H1 (cell line): ENCODE measurements around the gene LMNTD1. TPM values are rescaled to one million over a fixed set of nuclear protein-coding genes. Genes with fewer than 3 reads are reported as not detected.

Experiments used
- CTCF ChIA-PET: fragments of 300-600 bp; sonication (Branson Sonifier 250); formaldehyde crosslinking; loops from one replicate; lab custom pipeline; 2021; ENCODE audit not compliant: partially characterized antibody; lab: Charles Lee
- POLR2A ChIA-PET: fragments of 300-600 bp; sonication (Branson Sonifier 250); formaldehyde crosslinking; loops from one replicate; lab custom pipeline; 2021; ENCODE audit warnings: inconsistent platforms; ENCODE audit not compliant: partially characterized antibody; lab: Charles Lee
- DNase-seq, 2 experiments: peaks; one replicate each; pipeline versions ENCODE4 v3.0.0 to v3.0.0-alpha.2; 2010 to 2022; ENCODE audit warnings: low spot score in 2 of 2, low read depth in 1 of 2, mixed read lengths in 1 of 2
- FAIRE-seq: peaks from 2 replicates; lab custom pipeline; 2011; peaks lifted over from hg19 to GRCh38; lab: Jason Lieb, UNC
- H2AFZ ChIP-seq: 2 replicates; pipeline ENCODE4 v1.8.1; 2012; ENCODE audit warnings: low read length, inconsistent platforms
- H2AK5ac ChIP-seq: 2 replicates; pipeline ENCODE4 v1.6.1; 2013; ENCODE audit warnings: low read depth, low read length
- H2BK120ac ChIP-seq: replicated peaks from 2 replicates; pipeline ENCODE3; 2013; ENCODE audit warnings: low read depth, low read length, inconsistent platforms
- H2BK12ac ChIP-seq: 2 replicates; pipeline ENCODE4 v1.6.1; 2013; ENCODE audit warnings: low read depth, low read length
- H2BK15ac ChIP-seq: 2 replicates; pipeline ENCODE4 v1.6.1; 2013; ENCODE audit warnings: low read length
- H2BK20ac ChIP-seq: 2 replicates; pipeline ENCODE4 v1.6.1; 2013; ENCODE audit warnings: low read length
- H2BK5ac ChIP-seq: 2 replicates; pipeline ENCODE4 v1.6.1; 2013; ENCODE audit warnings: low read depth, low read length
- H3K14ac ChIP-seq: 2 replicates; pipeline ENCODE4 v1.6.1; 2013; ENCODE audit warnings: inconsistent platforms; ENCODE audit not compliant: insufficient read length
- H3K18ac ChIP-seq: 2 replicates; pipeline ENCODE4 v1.6.1; 2013; ENCODE audit warnings: low read length; ENCODE audit errors: extremely low read depth
- H3K23ac ChIP-seq: 2 replicates; pipeline ENCODE4 v1.6.1; 2013; ENCODE audit warnings: inconsistent platforms; ENCODE audit not compliant: insufficient read length
- H3K23me2 ChIP-seq: 2 replicates; pipeline ENCODE4 v1.6.1; 2013; ENCODE audit warnings: low read depth, low read length
- H3K27ac ChIP-seq: 2 replicates; pipeline ENCODE4 v1.6.1; 2011; ENCODE audit warnings: low read depth, low read length, inconsistent platforms
- H3K27me3 ChIP-seq, 4 experiments: replicated peaks in 1 of 4; 1 replicate in 1 of 4; 2 replicates in 3 of 4; pipeline versions ENCODE4 v1.6.1 to v1.8.1; 2011 to 2013; ENCODE audit warnings: low read length in 3 of 4, mild to moderate bottlenecking in 3 of 4, inconsistent platforms in 2 of 4, mixed read lengths in 2 of 4, moderate library complexity in 1 of 4; ENCODE audit not compliant: control insufficient read depth in 3 of 4, insufficient read depth in 3 of 4; ENCODE audit errors: extremely low read depth in 1 of 4
- H3K36me3 ChIP-seq, 4 experiments: 2 replicates each; pipeline versions ENCODE4 v1.6.1 to v1.8.1; 2011 to 2013; ENCODE audit warnings: mild to moderate bottlenecking in 4 of 4, low read length in 3 of 4, moderate library complexity in 2 of 4, control low read depth in 1 of 4, inconsistent platforms in 1 of 4; ENCODE audit not compliant: insufficient read depth in 4 of 4, control insufficient read depth in 2 of 4
- H3K4ac ChIP-seq: replicated peaks from 2 replicates; pipeline ENCODE3; 2013; ENCODE audit warnings: low read length, low read depth, mixed read lengths, inconsistent platforms; ENCODE audit not compliant: insufficient read length
- H3K4me1 ChIP-seq, 4 experiments: replicated peaks in 1 of 4; 1 replicate in 1 of 4; 2 replicates in 3 of 4; pipeline versions ENCODE4 v1.6.1 to v1.8.1; 2011 to 2013; ENCODE audit warnings: low read length in 3 of 4, inconsistent platforms in 2 of 4, mixed read lengths in 1 of 4; ENCODE audit not compliant: insufficient read depth in 4 of 4, control insufficient read depth in 3 of 4
- H3K4me2 ChIP-seq, 2 experiments: 2 replicates each; pipeline versions ENCODE4 v1.6.1 to v1.8.1; 2011 to 2013; ENCODE audit warnings: low read depth in 2 of 2, low read length in 2 of 2, control low read depth in 1 of 2, inconsistent platforms in 1 of 2, mild to moderate bottlenecking in 1 of 2; ENCODE audit not compliant: insufficient read depth in 1 of 2
- H3K4me3 ChIP-seq, 4 experiments: fragments of 200-600, 300-600 bp in 1 of 4; sonication (generic), shearing (Covaris generic), sonication (Bioruptor Twin) in 1 of 4; 2 replicates each; pipeline versions ENCODE4 v1.5.1 to v1.8.1; 2011 to 2016; ENCODE audit warnings: low read length in 4 of 4, low read depth in 3 of 4, control low read depth in 2 of 4, inconsistent platforms in 2 of 4, mild to moderate bottlenecking in 2 of 4, mixed read lengths in 1 of 4, moderate library complexity in 1 of 4; ENCODE audit not compliant: insufficient read depth in 2 of 4; ENCODE audit errors: extremely low read depth in 1 of 4
- H3K56ac ChIP-seq: replicated peaks from 2 replicates; pipeline ENCODE3; 2013; ENCODE audit warnings: low read depth, mild to moderate bottlenecking, mixed read lengths, low read length, inconsistent platforms; ENCODE audit not compliant: insufficient read length
- H3K79me1 ChIP-seq: 2 replicates; pipeline ENCODE4 v1.6.1; 2013; ENCODE audit warnings: low read depth, low read length, control low read depth
- H3K79me2 ChIP-seq, 2 experiments: 2 replicates each; pipeline versions ENCODE4 v1.6.1 to v1.8.1; 2012 to 2013; ENCODE audit warnings: low read length in 2 of 2, mild to moderate bottlenecking in 2 of 2, inconsistent platforms in 1 of 2; ENCODE audit not compliant: insufficient read depth in 2 of 2, control insufficient read depth in 1 of 2
- H3K9ac ChIP-seq, 4 experiments: replicated peaks in 1 of 4; 1 replicate in 1 of 4; 2 replicates in 3 of 4; pipeline versions ENCODE4 v1.6.1 to v1.8.1; 2011 to 2013; ENCODE audit warnings: low read depth in 3 of 4, low read length in 3 of 4, control low read depth in 2 of 4, mild to moderate bottlenecking in 2 of 4, moderate library complexity in 2 of 4, inconsistent platforms in 1 of 4; ENCODE audit errors: extremely low read depth in 1 of 4
- H3K9me3 ChIP-seq, 2 experiments: 2 replicates each; pipeline versions ENCODE4 v1.6.1 to v1.8.1; 2012 to 2013; ENCODE audit warnings: mild to moderate bottlenecking in 2 of 2, moderate library complexity in 2 of 2, control low read depth in 1 of 2, inconsistent platforms in 1 of 2, low read depth in 1 of 2, low read length in 1 of 2, mixed read lengths in 1 of 2; ENCODE audit not compliant: insufficient read depth in 2 of 2
- H4K20me1 ChIP-seq, 2 experiments: replicated peaks in 1 of 2; 2 replicates each; pipeline versions ENCODE3 to v1.8.1; 2011 to 2013; ENCODE audit warnings: inconsistent platforms in 2 of 2, low read length in 2 of 2, mild to moderate bottlenecking in 1 of 2; ENCODE audit not compliant: insufficient read depth in 2 of 2, control insufficient read depth in 1 of 2
- H4K5ac ChIP-seq: 2 replicates; pipeline ENCODE4 v1.6.1; 2013; ENCODE audit warnings: low read length, low read depth, mixed read lengths, inconsistent platforms; ENCODE audit not compliant: insufficient read length
- H4K8ac ChIP-seq: 2 replicates; pipeline ENCODE4 v1.8.0; 2013; ENCODE audit warnings: mild to moderate bottlenecking, moderate library complexity, low read length, inconsistent platforms; ENCODE audit not compliant: insufficient read depth; ENCODE audit errors: extremely low read depth
- H4K91ac ChIP-seq: replicated peaks from 2 replicates; pipeline ENCODE3; 2013; ENCODE audit warnings: low read length, mixed read lengths, inconsistent platforms; ENCODE audit not compliant: insufficient read length
- SIX5 ChIP-seq: IDR thresholded peaks from 2 replicates; pipeline ENCODE4 v1.6.1; 2011; ENCODE audit warnings: mild to moderate bottlenecking, low read depth, low read length
- WGBS, 2 experiments: shearing (Covaris generic) in 1 of 2; methylation state at CpG; one replicate each; pipeline versions ENCODE4 v1.1.6 to v1.1.7; 2013 to 2015; ENCODE audit warnings: low lambda C conversion rate in 2 of 2, mixed read lengths in 2 of 2, inconsistent platforms in 1 of 2, low coverage in 1 of 2, missing lambda C conversion rate in 1 of 2; ENCODE audit not compliant: insufficient replicate concordance in 2 of 2, insufficient coverage in 1 of 2, insufficient read length in 1 of 2; ENCODE audit errors: extremely low coverage in 1 of 2, missing lambda C conversion rate in 1 of 2; 5-methylcytosine and 5-hydroxymethylcytosine counted together
- polyA plus RNA-seq, 7 experiments: library from polyadenylated mRNA; depleted of rRNA in 3 of 7; stranded (reverse) in 5 of 7; unstranded in 2 of 7; fragments of >200 nt in 5 of 7; fragments of 200-250 nt in 2 of 7; gene quantifications; 1 replicate in 5 of 7; 2 replicates in 1 of 7; 4 replicates in 1 of 7; pipeline versions ENCODE4 v1.2.1 to v1.2.3, GENCODE V29; 2011 to 2013; ENCODE audit warnings: missing spikeins in 2 of 7, mixed read lengths in 2 of 7
- total RNA-seq: library from RNA; stranded (reverse); fragmentation: NEBNext Ultra II Directional; extraction: Animal tissue kit (Norgen Biotek cat#: 25700); gene quantifications from 2 replicates; pipeline ENCODE4 v1.2.1, GENCODE V29; 2021

LMNTD1 gene
- total and polyA plus RNA-seq, 2 of the 8 experiments (the other 6 are each of a cell fraction or from before 2014, with no cell fraction given), result not detected

- H2AFZ ChIP-seq, result 0 out of 2 replicates have a peak overlapping the region, but pooled peaks have one; percentile 46
- H3K9me3 ChIP-seq, result no peaks in the 10 kb centered on the region
- no peak overlapping the region for H3K14ac ChIP-seq
- no peak overlapping the region for H3K4me3 ChIP-seq
- no peak overlapping the region for H3K4ac ChIP-seq
- CTCF ChIA-PET, result no interaction called here
- no peaks in the 10 kb centered on the region for H3K36me3 ChIP-seq
- no peak overlapping the region for H3K27ac ChIP-seq
- no peak overlapping the region for H3K4me2 ChIP-seq
- no peak overlapping the region for H3K56ac ChIP-seq
- FAIRE-seq (no peak), DNase-seq (no peak)
- no peaks in the 10 kb centered on the region for H4K20me1 ChIP-seq
- H3K79me1 ChIP-seq, result no peaks in the 10 kb centered on the region
- H2BK5ac ChIP-seq, result no peak overlapping the region
- H3K27me3 ChIP-seq, result peaks cover 0 to 8% (median 3%) of the 10 kb centered on the region in 4 experiments; a peak in 1 of 7 replicates
- no peak overlapping the region for H2BK120ac ChIP-seq
- H3K4me1 ChIP-seq, result no peaks in the 10 kb centered on the region
- H3K9ac ChIP-seq, result no peak overlapping the region
- H2BK15ac ChIP-seq, result no peak overlapping the region
- no peaks in the 10 kb centered on the region; the same call in 1 of the 2 replicates for H3K23me2 ChIP-seq
- WGBS, 2 experiments, result 94% methylated on average over 7 of the region's 7 CpGs; no CpG with 5 or more reads in 1 of the 2 experiments
- no peak overlapping the region for H2BK20ac ChIP-seq
- no peak overlapping the region for H2AK5ac ChIP-seq
- H3K18ac ChIP-seq, result no peak overlapping the region
- no peak overlapping the region for H3K23ac ChIP-seq
- no peak overlapping the region for H4K91ac ChIP-seq
- POLR2A ChIA-PET, result no interaction called here
- no peak overlapping the region for H4K5ac ChIP-seq
- H2BK12ac ChIP-seq, result no peak overlapping the region
- no peak overlapping the region for H4K8ac ChIP-seq
- no peaks in the 10 kb centered on the region for H3K79me2 ChIP-seq
- TF ChIP-seq SIX5, result no peak
These were observed 56.1 kb downstream of the LMNTD1 start for GRCh38 chr12:25497021-25497420.
